GM19324 (cell line): ENCODE data around the gene CSGALNACT2.
A peak's percentile ranks its signal among the peaks of the same experiment; 100 is the strongest.

Experiments
- ATAC-seq: cut with Tn5 transposase; IDR thresholded peaks from one replicate; pipeline ENCODE4 v1.9.1; 2021; ENCODE audit warnings: mild to moderate bottlenecking, moderate library complexity; ENCODE audit not compliant: unreplicated experiment, low FRiP score

Gene CSGALNACT2

DNA sequence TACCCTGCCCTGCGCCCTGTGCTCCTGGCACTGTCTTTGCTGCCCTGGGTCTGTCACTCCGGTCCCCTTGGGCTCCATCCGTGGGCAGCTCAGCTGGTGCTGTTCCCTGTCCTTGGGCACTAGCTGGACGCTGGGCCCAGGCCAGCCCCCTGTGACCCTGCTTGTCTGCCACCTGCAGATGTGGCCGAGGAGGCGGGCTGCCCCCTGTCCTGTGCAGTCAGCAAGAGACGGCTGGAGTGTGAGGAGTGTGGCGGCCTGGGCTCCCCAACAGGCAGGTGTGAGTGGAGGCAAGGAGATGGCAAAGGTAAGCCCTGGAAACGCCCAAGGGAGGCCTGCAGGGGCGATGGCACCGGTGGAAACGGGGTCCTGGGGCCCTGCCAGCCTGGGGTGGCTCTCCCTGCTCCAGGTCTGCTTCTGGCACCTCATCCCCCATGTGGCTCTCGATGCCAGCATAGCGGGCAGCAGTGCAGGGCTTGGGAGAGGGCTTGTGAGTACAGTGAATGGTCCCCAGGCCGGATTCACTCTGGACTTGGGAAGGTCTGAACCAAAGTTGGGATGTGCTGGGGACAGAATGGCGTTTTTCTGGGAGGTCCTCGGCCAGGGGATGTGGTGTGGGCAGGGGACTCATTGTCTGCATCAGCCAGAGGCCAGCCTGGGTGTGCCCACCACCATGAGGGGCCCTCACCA is 26.2 kb upstream of the CSGALNACT2 start:
- ATAC-seq = no peak

DNA sequence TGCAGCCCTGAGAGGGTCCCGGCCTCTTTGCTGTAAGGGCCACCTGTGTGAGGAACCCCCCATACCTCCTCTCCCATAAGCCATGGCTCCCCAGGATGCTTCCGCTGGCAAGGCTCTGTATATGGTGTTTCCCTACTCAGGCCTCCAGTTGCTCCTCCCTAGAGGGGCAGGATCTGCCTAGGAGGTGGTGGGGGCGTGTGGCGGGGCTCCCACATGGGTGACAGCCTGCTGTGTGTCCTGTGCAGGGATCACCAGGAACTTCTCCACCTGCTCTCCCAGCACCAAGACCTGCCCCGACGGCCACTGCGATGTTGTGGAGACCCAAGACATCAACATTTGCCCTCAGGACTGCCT is 25.7 kb upstream of the CSGALNACT2 start:
- ATAC-seq = no peak

DNA sequence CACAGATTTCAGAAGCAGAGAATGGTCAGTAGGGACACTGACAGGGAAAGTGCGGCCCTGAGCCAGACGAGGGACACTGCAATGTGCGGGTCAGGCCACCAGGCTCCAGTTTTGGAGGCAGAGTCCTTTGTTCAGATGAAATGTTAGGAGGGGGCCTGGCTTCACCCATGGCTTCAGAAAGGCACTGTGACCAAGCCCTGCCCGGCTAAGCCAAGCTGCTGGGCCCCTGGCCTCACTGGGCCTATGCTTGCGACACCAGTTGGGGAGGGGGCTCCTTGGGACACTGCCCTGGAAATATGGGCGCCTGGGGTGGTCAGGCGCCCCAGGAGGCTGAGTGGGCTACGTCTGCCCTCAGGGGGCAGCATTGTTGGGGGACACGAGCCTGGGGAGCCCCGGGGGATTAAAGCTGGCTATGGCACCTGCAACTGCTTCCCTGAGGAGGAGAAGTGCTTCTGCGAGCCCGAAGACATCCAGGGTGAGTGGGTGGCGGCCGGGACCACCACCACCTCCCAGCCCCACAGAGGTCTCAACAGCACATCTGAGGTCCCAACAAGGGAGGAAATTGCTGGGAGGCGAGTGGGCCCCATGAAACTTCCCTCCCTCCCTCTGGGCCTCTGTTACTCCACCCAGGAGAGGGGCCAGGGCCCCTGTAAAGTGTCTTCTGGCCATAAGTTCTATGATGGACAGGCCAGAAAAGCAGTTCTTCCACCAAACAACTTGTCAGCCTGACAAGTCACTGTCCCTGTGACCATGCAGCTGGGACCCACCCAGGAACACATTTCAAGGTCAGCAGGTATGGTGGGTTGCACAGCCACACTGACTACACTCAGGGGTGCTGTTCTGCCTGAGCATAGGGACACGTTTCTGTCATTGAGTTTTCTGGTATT is 24.8 kb upstream of the CSGALNACT2 start:
- ATAC-seq = no peak

DNA sequence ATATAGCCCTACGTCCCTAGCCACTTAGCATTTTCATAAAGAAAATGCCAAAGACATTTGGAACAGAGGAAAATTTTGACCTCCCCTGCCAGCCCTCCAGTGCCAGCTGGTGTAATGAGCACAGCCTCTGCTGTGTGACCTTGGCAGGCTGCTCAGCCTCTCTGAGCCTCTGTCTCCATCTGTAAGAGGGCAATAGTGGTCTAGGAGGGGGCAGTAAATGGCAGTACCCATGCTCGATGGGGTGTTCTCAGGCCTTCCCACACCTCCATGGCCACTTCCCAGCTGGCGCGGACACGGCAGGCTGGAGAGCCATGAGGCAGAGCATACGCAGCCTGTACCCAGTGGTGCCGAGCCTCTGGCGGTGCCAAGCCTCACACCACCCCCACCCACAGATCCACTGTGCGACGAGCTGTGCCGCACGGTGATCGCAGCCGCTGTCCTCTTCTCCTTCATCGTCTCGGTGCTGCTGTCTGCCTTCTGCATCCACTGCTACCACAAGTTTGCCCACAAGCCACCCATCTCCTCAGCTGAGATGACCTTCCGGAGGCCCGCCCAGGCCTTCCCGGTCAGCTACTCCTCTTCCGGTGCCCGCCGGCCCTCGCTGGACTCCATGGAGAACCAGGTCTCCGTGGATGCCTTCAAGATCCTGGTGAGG is 24.0 kb upstream of the CSGALNACT2 start:
- no peak for ATAC-seq

DNA sequence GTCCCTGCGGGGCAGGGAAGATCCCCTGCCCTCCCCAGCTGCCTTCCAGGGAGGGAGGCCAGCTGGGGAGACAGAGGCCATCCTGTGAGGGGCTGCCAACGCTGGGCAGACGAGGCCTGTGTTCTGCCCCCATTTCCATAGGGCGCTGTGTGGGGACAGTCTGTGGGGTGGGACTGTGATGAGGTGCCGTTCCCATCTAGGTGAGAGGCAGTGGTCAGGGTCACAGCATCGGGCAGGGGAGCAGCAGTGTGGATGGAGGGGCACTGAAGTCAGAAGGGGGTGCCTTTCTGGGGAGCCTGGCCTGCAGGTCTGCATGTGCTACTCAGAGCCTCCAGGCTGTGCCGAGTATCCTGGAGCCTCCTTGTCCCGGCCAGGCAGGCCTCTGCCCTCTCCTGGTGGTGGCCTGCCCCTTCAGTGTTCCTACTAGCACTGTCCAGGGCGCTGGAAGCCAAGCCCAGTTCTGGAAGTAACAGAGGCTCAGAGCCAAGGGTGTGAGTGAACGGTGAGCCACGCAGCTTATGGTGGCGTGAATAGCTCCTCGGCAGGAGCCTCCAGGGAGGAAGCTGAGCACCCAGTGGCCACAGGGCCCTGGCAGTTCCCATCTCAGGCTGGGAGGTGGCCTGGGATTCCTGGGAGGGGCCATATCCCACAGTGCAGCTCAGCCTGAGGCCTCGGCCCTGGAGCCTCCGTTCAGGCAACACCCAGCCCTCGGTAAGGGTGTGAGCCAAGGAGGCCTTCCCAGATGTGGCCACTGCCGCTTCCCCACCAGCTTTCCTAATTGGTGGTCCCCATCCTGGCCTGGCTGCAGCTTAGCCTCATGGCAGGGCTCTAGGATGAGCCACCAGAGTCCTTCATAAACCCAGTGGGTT is 23.3 kb upstream of the CSGALNACT2 start:
- ATAC-seq = no peak

DNA sequence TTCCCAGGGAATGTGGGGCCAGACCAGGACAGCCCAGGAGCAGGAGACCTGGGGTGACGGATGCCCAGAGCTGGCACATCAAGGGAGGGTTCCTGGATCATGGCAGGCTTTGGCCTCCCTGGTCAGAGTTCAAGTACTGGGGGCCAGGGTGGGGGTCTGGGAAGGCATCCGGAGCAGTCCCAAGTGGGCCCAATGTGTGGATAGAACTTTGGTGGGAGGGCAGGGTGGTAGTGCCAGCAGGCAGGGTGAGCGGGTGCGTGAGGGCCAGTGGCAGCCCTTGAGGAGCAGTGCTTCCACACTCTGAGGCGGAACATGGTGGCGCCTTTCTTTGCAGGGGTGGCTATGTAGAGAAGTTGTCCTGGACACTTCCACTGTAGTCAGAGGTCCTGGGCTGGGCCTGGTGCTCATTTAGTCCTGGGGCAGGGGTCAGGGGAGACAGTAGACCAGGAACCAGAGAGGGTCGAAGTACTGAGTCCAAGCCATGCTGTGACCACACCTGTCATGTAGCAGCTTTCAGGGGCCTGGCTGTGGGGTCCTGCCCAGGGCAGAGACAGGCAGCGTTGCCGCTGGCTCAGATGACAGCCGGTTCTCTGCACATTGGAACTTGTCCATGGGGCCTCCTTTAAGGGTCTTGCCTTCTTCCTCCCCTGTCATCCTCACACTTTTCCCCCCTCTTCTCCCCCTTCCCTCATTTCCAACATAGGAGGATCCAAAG is 22.2 kb upstream of the CSGALNACT2 start:
- ATAC-seq = no peak

DNA sequence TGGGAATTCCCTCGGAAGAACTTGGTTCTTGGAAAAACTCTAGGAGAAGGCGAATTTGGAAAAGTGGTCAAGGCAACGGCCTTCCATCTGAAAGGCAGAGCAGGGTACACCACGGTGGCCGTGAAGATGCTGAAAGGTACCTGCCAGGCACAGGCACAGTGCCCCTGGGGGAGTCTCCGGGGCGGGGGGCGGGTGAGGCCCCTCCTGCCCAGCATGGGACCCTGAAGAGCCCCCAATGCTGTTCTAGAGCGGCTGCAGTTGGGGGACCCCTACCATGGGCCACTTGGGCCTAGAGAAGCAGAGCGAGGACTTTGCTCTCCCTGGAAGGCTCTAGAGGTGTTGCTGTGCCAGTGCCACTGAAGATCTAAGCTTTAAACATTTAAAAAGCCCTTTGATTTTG is 21.6 kb upstream of the CSGALNACT2 start:
- no peak for ATAC-seq

DNA sequence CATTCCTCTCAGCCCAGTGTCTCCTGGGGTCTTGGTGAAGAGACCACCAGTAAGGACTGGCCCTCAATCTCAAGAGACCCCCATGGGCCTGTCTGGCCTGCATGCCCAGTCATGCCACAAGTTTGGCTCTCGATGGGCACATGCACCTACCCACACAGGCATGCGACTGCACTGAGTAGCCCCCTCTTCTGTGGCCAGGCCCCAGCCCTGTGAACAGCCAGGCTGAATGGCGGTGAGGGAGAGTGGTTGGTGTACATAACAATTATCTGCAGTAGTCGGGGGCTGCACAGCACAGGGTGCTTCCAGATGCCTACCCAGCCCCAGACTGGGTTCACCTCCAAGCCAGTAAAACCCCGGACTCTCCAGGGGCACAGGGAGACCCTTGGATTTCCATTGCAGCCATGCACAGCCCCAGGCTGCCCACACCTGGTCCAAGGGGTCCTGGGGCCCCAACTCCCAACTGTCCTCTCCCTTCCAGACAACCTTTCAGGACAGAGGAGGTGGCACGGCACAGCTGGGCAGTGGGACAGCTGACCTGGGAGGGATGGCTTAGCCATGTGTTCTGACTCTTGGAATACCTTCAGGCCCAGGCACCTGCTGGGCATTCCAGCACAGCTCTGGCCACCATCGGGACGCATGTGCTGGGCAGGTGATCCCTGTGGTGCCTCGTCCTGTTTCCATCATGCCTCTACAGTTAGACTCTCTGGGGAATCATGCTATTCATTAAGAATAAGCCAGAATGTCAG is 21.0 kb upstream of the CSGALNACT2 start:
- no peak for ATAC-seq

DNA sequence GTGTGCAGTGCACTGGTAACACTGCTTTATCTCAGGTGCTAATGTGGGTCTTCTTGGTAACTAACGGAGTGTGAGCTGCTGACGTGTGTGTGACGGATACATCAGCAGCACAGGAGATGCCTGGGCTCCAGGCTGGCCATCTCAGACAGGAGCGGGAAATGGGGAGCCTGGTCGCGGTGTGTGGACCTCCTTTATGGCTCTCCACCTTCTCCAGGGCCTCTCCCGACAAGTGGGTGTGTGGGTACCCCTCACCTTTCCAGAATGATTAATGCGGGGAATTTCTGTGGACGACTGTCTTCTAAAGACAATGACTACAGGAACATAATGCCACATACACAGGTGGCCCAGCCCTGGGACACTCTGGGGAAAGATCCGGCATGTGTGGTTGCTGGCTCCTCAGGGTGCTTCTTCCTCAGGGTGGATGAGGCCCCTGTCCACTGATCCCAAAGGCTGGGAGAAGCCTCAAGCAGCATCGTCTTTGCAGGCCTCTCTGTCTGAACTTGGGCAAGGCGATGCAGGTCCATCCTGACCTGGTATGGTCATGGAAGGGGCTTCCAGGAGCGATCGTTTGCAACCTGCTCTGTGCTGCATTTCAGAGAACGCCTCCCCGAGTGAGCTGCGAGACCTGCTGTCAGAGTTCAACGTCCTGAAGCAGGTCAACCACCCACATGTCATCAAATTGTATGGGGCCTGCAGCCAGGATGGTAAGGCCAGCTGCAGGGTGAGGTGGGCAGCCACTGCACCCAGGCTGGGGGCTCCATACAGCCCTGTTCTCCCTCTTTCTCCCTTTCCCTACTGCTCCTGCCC is 20.3 kb upstream of the CSGALNACT2 start:
- no peak for ATAC-seq

DNA sequence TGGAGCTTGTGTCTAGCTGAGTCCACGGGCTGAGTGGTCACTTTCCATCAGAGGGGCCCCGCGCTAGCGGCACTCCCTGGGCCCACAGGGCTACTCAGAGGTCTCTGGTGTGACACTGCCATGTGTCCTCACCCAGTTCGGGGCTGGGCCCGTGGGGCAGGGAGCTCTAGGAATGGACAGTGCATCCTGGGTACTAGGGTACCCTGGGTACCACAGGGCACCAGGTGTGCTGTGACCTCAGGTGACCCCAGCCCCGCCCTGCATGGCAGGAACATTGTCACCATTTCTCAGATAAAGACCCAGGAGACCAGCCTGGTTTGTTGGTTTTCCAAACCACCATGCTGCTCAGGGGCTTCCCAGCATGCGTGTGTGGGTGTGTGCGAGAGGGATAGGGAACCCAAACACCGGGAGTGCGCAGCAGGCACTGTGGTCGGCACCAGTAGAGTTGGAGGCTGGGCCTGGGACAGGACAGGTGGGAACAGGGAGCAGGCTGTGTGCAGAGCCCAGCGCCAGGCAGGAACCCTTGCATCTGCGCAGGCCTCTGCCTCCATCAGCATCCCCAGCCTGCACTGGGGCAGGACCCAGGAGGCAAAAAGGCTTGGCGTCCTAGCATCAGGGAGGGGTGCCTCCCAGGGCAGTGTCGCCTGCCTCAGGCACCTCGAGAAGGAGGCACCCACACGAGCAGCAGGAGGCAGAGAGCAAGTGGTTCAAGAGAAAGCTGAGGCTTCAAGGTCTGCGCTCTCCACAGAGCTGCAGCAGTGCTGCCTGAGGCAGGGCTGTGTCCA is 19.4 kb upstream of the CSGALNACT2 start:
- no peak for ATAC-seq

DNA sequence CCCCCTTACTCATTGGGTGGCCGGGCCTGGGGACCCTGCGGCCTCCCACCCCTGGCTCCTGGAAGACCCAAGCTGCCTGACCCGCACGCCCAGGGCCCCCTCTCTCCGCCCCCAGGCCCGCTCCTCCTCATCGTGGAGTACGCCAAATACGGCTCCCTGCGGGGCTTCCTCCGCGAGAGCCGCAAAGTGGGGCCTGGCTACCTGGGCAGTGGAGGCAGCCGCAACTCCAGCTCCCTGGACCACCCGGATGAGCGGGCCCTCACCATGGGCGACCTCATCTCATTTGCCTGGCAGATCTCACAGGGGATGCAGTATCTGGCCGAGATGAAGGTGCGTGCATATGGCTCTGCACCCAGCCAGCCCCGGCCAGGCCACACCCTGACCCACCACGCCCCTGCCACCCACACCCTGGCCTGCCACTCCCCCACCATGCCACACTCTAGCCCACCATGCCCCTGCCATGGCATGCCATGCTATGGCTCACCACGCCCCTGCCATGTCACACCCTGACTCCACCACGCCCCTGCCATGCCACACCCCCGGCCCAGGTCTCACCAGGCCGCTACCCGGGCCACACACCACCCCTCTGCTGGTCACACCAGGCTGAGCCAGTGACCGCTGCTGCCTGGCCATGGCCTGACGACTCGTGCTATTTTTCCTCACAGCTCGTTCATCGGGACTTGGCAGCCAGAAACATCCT is 18.7 kb upstream of the CSGALNACT2 start:
- no peak for ATAC-seq

DNA sequence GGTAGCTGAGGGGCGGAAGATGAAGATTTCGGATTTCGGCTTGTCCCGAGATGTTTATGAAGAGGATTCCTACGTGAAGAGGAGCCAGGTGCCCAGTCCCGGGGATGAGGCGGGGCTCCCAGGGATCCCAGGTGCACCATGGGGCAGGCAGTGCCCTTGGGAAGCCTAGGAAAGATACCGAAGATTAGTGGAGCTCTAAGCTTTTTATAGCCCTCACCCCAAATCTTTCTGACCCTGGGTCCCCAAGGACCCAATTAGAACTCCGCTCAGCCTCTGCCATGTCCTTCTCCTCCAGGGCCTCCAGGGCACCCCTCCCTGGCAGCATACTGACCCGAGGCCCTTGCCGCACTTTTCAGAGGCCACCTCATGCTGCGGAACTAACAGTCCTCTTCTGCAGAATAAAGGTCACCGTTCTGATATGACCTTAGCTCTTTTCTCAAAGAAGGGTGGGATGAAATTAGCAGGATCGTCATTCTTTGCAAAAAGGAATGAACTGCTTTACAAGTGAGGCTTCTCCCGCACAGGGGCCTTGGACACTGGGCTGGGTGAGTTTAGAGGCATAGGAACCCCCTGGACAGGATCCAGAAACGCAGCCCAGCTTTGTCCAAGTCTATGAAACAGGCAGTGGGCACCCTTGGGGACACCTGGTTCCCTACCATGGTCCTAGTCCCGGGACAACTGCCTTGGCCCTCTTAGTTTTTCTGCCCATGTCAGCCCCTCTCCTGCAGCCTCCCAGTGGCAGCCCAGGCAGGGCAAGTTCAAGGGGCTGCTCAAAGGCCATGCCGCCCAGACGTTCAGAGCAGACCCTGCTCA is 17.9 kb upstream of the CSGALNACT2 start:
- ATAC-seq = no peak

DNA sequence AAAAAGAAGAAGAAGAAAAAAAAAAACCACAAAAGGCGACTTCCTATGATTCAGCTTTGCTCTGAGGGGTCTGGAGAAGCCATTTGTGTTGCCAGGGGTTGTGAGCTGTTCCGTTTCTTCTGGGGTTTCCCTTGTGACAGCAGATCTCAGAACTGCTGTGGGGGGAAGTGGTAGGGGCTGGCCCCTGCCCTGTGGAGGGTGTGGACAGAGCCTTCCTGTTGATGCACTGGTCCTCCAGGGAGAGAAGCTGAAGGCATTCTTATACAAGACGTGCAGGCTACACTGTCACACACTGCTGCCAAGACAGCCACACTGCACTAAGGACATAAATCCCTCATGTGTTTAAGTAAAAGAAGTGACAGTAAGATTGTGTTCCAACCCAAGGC is 17.3 kb upstream of the CSGALNACT2 start:
- ATAC-seq = peak; percentile 46

DNA sequence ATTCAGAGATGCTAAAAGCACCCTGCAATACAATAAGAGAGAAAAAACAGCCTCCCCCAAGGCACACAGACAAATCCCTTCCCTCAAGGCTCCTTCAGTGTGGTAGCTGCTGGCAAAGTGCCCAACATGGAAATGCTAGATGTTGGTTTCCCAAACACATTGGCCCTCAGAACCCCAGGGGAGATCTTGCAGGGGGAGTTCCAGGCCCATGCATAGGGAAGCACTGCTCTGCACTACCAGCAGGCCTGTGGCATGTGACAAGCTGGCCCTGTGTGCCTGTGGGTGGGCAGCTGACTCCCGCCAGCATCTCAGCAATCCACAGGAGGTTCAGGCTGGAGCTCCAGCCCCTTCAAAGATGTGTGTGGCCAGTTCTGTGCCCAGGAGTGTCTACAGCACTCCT is 16.8 kb upstream of the CSGALNACT2 start:
- ATAC-seq = no peak

DNA sequence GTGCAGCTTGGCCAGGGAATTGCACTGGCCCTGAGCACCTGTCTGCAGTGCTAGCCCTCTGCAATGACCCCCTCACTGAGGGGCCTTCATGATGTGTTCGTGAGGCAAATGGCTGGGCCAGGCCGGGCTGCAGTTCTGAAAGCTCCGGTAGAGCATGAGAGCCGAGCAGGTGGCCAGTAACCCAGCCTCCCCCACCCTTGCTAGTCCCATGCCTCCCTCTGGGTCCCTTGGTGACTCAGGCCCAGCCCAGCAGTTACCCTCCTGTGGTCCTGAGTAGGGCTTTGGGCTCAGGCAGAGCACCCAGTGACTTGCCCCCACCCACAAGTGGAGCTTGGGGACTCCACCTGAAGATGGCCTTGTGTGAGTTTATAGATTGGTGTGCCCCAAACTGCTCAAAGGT is 16.1 kb upstream of the CSGALNACT2 start:
- no peak for ATAC-seq

DNA sequence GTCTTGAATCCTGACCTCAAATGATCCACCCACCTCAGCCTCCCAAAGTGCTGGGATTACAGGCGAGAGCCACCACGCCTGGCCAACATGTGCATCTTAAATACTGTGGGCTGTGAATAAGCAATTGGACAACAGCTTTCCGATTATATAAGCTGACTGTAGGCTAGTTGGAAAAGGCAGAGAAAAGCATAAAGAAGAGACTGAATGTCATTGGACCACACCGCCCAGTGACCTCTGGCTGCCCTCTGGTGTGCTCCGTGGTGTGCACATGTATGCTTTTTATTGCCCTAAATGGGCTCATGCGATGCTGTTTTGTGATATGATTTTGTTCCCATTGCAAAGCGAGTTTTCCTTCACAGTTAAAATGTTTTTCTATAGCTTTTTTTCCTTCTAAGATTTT is 15.4 kb upstream of the CSGALNACT2 start:
- ATAC-seq = no peak
